Testis (tissue), 2 donors: ENCODE measurements around the gene SMAD7.

Source experiments
- CTCF ChIP-seq, 3 experiments: fragments of 450-650 bp in 2 of 3; fragments of 200-600 bp in 1 of 3; sonication (generic) in 1 of 3; IDR thresholded peaks; one replicate each; pipeline ENCODE4 v1.5.1; 2016 to 2019; ENCODE audit warnings: antibody characterized with exemption in 3 of 3, mild to moderate bottlenecking in 2 of 3, moderate library complexity in 1 of 3
- POLR2A ChIP-seq: fragments of 450-650 bp; IDR thresholded peaks from one replicate; pipeline ENCODE4 v1.6.1; 2017; ENCODE audit warnings: antibody characterized with exemption, mild to moderate bottlenecking, moderate library complexity

- no peak for TF ChIP-seq POLR2A
- no peak for TF ChIP-seq CTCF (IDR thresholded peaks at IDR 0.05)
These were observed 76.0 kb downstream of the SMAD7 start for GRCh38 chr18:48874701-48875162.
